Measurements from ENCODE around the gene TECTA.

- TF ChIP-seq POLR2A (IDR thresholded peaks at IDR 0.05; ENCODE audit: low read length) (no peak), GATA1 (IDR thresholded peaks at IDR 0.05; ENCODE audit: low read depth, low read length) (no peak)
These were observed 122.1 kb downstream of the TECTA start for GRCh38 chr11:121223161-121223560.
